HG02981 (cell line): ENCODE measurements around the gene CACNA1G.

Experiments
- ATAC-seq: cut with Tn5 transposase; IDR thresholded peaks from one replicate; pipeline ENCODE4 v1.9.1; 2021; ENCODE audit warnings: mild to moderate bottlenecking, moderate library complexity; ENCODE audit not compliant: unreplicated experiment

Gene CACNA1G

DNA sequence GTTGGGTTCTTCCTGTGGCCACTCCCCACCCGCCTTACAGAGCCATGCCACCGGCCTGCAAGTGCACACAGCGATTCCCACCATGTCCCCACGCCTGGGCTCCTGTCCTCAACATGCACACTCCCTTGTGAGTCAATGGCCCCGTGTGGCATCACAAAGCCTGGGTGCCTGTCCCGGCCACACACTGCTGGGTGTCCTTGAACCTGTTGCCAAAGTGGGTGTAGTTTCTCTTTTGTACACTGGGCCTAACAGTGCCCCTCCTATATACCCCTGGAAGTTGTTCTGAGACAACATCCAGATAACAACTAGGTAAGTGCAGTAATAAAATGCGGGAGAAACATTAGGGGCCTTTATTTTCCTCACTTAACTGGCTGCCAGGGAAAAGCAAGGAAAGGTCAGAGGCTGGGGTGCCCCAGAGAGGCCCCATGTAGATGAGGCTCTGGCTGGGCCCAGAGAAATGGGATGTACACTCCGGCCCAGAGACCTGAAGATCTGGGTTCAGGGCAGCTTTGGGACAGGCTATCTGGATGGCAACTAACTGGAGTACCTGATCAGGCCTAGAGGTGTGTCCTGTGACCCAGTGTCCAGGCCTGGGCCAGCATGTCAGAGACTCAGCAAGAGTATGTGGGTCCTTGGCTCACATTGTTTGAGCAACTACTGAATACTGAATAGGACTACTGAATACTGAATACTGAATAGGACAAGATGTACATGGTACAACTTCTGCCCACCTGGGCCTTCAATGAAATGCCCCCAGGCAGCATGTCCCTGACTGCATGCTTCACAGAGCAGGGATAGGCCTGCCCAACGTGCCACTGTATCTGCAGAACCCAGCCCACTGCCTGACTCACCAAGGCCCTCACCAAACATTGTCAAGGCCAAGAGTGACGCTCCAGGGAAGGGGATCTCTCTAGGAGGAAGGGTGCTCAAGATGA is 82.5 kb downstream of the CACNA1G start:
- no peak for ATAC-seq

- no peak for ATAC-seq
These were observed 85.5 kb downstream of the CACNA1G start for GRCh38 chr17:50645748-50646682.

GRCh38 chr17:50647187-50647586 is 86.7 kb downstream of the CACNA1G start:
- no peak for ATAC-seq

GRCh38 chr17:50649042-50649908 is 88.8 kb downstream of the CACNA1G start:
- no peak for ATAC-seq

DNA sequence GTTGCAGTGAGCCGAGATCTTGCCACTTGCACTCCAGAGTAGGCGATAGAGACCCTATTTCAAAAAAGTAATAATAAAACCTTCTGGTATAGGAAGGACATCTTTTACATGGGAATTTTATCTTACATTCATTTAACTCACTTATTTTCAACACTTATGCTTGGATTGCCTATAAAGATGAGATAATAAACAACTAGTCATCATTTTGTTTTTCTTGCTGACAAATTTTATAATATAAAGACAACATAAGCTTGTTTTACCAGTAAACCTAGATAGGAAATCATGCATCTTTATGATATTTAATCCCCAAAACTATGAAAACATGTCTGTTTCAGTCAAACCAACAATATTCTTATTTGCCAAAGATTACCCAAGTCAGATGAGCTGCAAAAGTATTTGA is 91.1 kb downstream of the CACNA1G start:
- no peak for ATAC-seq

GRCh38 chr17:50653738-50654137 is 93.2 kb downstream of the CACNA1G start:
- ATAC-seq = no peak

DNA sequence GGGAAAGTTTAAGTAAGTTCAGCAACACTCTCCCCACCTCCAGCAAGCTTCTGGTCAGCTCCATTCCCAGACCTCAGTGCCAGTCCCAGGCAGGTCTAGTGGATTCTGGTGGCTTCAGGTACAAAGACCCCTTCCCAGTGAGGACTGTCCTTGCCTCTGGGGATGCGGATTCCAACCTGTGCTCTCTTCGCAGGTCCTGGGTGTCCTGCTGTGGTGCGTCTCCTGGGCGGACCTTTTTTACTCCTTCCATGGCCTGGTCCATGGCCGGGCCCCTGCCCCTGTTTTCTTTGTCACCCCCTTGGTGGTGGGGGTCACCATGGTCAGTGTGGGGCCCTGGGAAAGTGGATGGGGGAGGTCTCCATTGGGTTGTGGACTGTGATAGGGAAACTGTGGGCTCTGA is 96.0 kb downstream of the CACNA1G start:
- ATAC-seq = no peak

DNA sequence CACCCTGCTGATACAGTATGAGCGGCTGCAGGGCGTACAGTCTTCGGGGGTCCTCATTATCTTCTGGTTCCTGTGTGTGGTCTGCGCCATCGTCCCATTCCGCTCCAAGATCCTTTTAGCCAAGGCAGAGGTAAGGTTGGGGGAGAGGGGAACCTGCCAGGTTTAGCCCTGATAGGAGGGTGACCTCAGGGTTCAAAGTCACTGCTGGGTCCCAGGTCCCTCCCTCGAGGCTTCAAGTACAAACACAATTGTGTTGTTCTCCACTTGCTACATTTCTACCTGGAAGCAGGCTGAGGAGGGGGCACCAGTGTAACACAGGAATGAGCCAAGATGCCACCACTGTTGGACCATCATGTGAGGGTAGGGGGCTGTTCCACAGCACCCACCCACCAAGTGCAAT is 96.5 kb downstream of the CACNA1G start:
- ATAC-seq = no peak

- no peak for ATAC-seq
These were observed 97.1 kb downstream of the CACNA1G start for GRCh38 chr17:50657627-50658026.

DNA sequence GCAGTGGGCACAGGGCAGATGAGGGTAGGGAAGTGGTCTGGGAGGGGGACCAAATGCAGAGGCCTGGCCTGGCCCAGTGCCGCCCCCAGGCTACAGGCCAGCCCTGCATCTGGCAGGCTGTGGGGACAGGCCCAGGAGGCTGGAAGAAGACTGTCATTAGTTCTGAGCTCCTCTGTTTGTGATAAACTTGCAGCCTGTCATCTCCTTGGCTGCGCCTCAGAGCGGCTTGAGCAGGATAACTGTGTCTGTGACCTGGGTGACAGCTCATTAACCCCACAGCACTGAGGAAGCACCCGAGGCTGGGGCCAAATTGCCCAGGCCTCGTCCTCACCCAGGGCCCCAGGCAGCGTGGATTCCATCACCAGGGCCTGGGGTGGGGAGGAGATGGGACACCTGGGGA is 98.1 kb downstream of the CACNA1G start:
- ATAC-seq = no peak

- ATAC-seq = no peak
These were observed 98.7 kb downstream of the CACNA1G start for GRCh38 chr17:50659179-50659578.

- ATAC-seq = no peak
These were observed 99.7 kb downstream of the CACNA1G start for GRCh38 chr17:50660042-50660886.

GRCh38 chr17:50660887-50661345 is 100.4 kb downstream of the CACNA1G start:
- ATAC-seq = no peak

GRCh38 chr17:50661348-50661747 is 100.8 kb downstream of the CACNA1G start:
- ATAC-seq = no peak

GRCh38 chr17:50661795-50662391 is 101.4 kb downstream of the CACNA1G start:
- ATAC-seq = no peak

DNA sequence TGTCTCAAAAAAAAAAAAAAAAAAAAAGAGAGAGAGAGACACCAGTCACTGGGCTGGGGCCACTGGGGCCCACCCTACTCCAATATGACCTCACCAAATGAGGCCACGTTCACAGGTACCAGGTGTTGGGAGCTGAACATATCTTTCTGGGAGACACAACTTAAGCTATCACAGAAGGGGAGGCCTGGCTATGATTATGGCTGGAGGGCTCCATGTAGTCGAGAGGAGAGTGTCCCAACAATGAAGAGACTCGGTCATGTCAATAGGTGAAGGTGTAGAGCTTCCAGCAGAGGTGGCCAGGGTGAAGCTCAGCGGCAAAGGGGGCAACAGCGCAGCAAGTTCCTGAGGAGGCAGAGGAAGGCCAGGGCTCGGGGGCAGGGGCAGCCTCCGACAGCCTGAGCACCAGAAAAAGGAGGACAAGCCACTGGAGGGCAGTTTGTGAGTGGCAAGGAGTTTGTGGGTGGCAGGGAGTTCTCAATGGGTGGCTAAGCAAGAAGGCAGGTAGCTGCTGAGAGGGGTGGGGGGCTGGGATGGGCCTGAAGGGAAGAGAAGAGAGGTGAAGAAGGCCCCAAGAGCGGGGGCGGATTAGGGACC is 102.2 kb downstream of the CACNA1G start:
- ATAC-seq = no peak

DNA sequence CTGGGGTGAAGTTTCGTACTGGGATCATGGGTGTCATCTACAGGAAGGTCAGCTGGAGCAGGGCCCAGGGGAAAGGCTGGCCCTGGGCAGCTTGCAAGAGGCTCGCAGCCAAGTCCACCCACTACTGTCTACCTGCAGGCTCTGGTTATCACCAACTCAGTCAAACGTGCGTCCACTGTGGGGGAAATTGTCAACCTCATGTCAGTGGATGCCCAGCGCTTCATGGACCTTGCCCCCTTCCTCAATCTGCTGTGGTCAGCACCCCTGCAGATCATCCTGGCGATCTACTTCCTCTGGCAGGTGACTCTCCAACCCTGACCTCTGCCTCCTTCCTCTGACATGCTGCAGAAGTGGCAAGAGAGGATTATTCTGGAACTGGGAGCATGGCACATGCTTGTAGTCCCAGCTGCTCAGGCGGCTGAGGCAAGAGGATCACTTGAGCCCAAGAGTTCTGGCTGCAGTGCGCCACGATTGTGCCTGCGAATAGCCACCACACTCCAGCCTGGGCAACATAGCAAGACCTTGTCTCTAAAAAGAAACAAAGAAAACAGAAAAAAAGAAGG is 103.4 kb downstream of the CACNA1G start:
- no peak for ATAC-seq

- no peak for ATAC-seq
These were observed 104.4 kb downstream of the CACNA1G start for GRCh38 chr17:50664788-50665458.
